SK-N-SH treated with all-trans-retinoic acid at 6 μM for 48 hours (cell line): Measurements from ENCODE around the gene BAZ1A.
"Not testable (repeated sequence)": the region's sequence is repeated elsewhere in the genome, so short reads cannot be mapped to it uniquely, and the experiment has no call there.

Source experiments
- ARNTL ChIP-seq: fragments of 450-650 bp; formaldehyde crosslinking; IDR thresholded peaks from 2 replicates; pipeline ENCODE4 v1.5.0; 2020; ENCODE audit warnings: low read depth, mild to moderate bottlenecking, moderate library complexity, borderline replicate concordance
- BACH2 ChIP-seq: fragments of 250-450 bp; sonication (Bioruptor Pico); IDR thresholded peaks from 2 replicates; pipeline ENCODE4 v1.9.0; 2021; ENCODE audit warnings: mild to moderate bottlenecking, borderline replicate concordance
- CREB5 ChIP-seq: fragments of 250-450 bp; sonication (Bioruptor Pico); IDR thresholded peaks from 2 replicates; pipeline ENCODE4 v1.5.1; 2020; ENCODE audit warnings: low read depth, mild to moderate bottlenecking, moderate library complexity
- CSDC2 ChIP-seq: fragments of 250-450 bp; sonication (Bioruptor Pico); IDR thresholded peaks from 2 replicates; pipeline ENCODE4 v1.5.0; 2020; ENCODE audit warnings: mild to moderate bottlenecking, moderate library complexity
- OSR1 ChIP-seq: fragments of 250-450 bp; sonication (Bioruptor Pico); IDR thresholded peaks from 2 replicates; pipeline ENCODE4 v1.8.0; 2022; ENCODE audit warnings: moderate library complexity, mild to moderate bottlenecking, inconsistent platforms
- PATZ1 ChIP-seq: fragments of 250-450 bp; sonication (Bioruptor Pico); IDR thresholded peaks from 2 replicates; pipeline ENCODE4 v1.8.0; 2020; ENCODE audit warnings: mild to moderate bottlenecking, moderate library complexity, borderline replicate concordance
- PPARA ChIP-seq: fragments of 250-450 bp; sonication (Bioruptor Pico); IDR thresholded peaks from 2 replicates; pipeline ENCODE4 v1.5.0; 2020; ENCODE audit warnings: mild to moderate bottlenecking, borderline replicate concordance
- TOX ChIP-seq: fragments of 250-450 bp; sonication (Bioruptor Pico); IDR thresholded peaks from 2 replicates; pipeline ENCODE4 v1.8.0; 2021; ENCODE audit warnings: mild to moderate bottlenecking, moderate library complexity, borderline replicate concordance
- TSHZ2 ChIP-seq: fragments of 250-450 bp; sonication (Bioruptor Pico); IDR thresholded peaks from 2 replicates; pipeline ENCODE4 v1.5.0; 2020; ENCODE audit warnings: mild to moderate bottlenecking, moderate library complexity
- ZC3H10 ChIP-seq: fragments of 250-450 bp; sonication (Bioruptor Pico); IDR thresholded peaks from 2 replicates; pipeline ENCODE4 v1.5.1; 2021; ENCODE audit warnings: mild to moderate bottlenecking, moderate library complexity
- ZFP3 ChIP-seq: fragments of 250-450 bp; sonication (Bioruptor Pico); IDR thresholded peaks from 2 replicates; pipeline ENCODE4 v1.5.0; 2020; ENCODE audit warnings: mild to moderate bottlenecking, moderate library complexity
- ZFP30 ChIP-seq: fragments of 450-650 bp; formaldehyde crosslinking; IDR thresholded peaks from 2 replicates; pipeline ENCODE4 v1.5.0; 2022; ENCODE audit warnings: mild to moderate bottlenecking, moderate library complexity
- ZNF565 ChIP-seq: fragments of 450-650 bp; formaldehyde crosslinking; conservative IDR thresholded peaks from 2 replicates; pipeline ENCODE4 v1.5.0; 2020; ENCODE audit warnings: low read depth, mild to moderate bottlenecking, moderate library complexity
- ZNF70 ChIP-seq: fragments of 450-650 bp; formaldehyde crosslinking; IDR thresholded peaks from 2 replicates; pipeline ENCODE4 v1.5.0; 2020; ENCODE audit warnings: mild to moderate bottlenecking, moderate library complexity

- not testable (repeated sequence) for TF ChIP-seq ZFP3 (CRISPR knock-in tag); ARNTL (CRISPR knock-in tag); CSDC2 (CRISPR knock-in tag); TSHZ2 (CRISPR knock-in tag); CREB5 (CRISPR knock-in tag); ZFP30 (CRISPR knock-in tag); ZC3H10 (CRISPR knock-in tag); ZNF565; TOX; ZNF70 (CRISPR knock-in tag); PATZ1 (CRISPR knock-in tag); BACH2 (CRISPR knock-in tag); PPARA (CRISPR knock-in tag); OSR1 (CRISPR knock-in tag)
Measured at GRCh38 chr14:34798861-34799260, 76.3 kb downstream of the BAZ1A start.
